ENCODE data around the gene ORMDL2.
"Not testable (repeated sequence)": the region's sequence is repeated elsewhere in the genome, so short reads cannot be mapped to it uniquely, and the experiment has no call there.

The ORMDL2 gene

GRCh38 chr12:55852740-55853139 is 34.9 kb downstream of the ORMDL2 start:
- TF ChIP-seq CTCF (conservative IDR thresholded peaks at IDR 0.05; ENCODE audit: low read depth), result no peak
- H3K27ac ChIP-seq, result no peak overlapping the region
- ChIA-PET CTCF (interaction anchor here (1.3 kb wide), 1 partner anchor 14 kb away, joined by 4 read pairs; no protein-coding TSS in a partner anchor), POLR2A (ENCODE audit: low non-redundant PET) (no interaction called here)
- no peak for DNase-seq (ENCODE audit: low spot score)

GRCh38 chr12:55861396-55861795 is 43.6 kb downstream of the ORMDL2 start:
- ChIA-PET CTCF (interaction anchor here (1.1 kb wide), 1 partner anchor 24 kb away, joined by 3 read pairs; no protein-coding TSS in a partner anchor), POLR2A (ENCODE audit: low non-redundant PET) (no interaction called here)
- DNase-seq (ENCODE audit: low spot score), result no peak
- no peak for TF ChIP-seq CTCF (conservative IDR thresholded peaks at IDR 0.05; ENCODE audit: low read depth)
- no peak overlapping the region for H3K27ac ChIP-seq

GRCh38 chr12:55861871-55862270 is 44.0 kb downstream of the ORMDL2 start:
- ChIA-PET CTCF (no interaction called here), POLR2A (ENCODE audit: low non-redundant PET) (no interaction called here)
- no peak for TF ChIP-seq CTCF (conservative IDR thresholded peaks at IDR 0.05; ENCODE audit: low read depth)
- no peak for DNase-seq (ENCODE audit: low spot score)
- H3K27ac ChIP-seq, result no peak overlapping the region

GRCh38 chr12:55862286-55862685 is 44.4 kb downstream of the ORMDL2 start:
- POLR2A ChIA-PET (ENCODE audit: low non-redundant PET), result no interaction called here
- no peak for TF ChIP-seq CTCF (conservative IDR thresholded peaks at IDR 0.05; ENCODE audit: low read depth)
- CTCF ChIA-PET, result interaction anchor here (0.6 kb wide), 1 partner anchor 168 kb away, joined by 3 read pairs; no protein-coding TSS in a partner anchor
- no peak overlapping the region for H3K27ac ChIP-seq
- DNase-seq (ENCODE audit: low spot score), result no peak

GRCh38 chr12:55862931-55863330 is 45.1 kb downstream of the ORMDL2 start:
- POLR2A ChIA-PET (ENCODE audit: low non-redundant PET); H3K27ac ChIP-seq; DNase-seq (ENCODE audit: low spot score): not testable (repeated sequence)
- CTCF ChIA-PET, result interaction anchor here (0.6 kb wide), 2 partner anchors 16 to 167 kb away, joined by 3 read pairs; no protein-coding TSS in a partner anchor

- POLR2A ChIA-PET (ENCODE audit: low non-redundant PET), result no interaction called here
- H3K27ac ChIP-seq, result no peak overlapping the region
- CTCF ChIA-PET, result no interaction called here
- DNase-seq (ENCODE audit: low spot score), result no peak
- no peak for TF ChIP-seq CTCF (conservative IDR thresholded peaks at IDR 0.05; ENCODE audit: low read depth)
Measured at GRCh38 chr12:55865327-55865726, 47.5 kb downstream of the ORMDL2 start.

GRCh38 chr12:55866454-55867004 is 48.7 kb downstream of the ORMDL2 start:
- CTCF ChIA-PET, result interaction anchor here (0.5 to 0.7 kb wide), 2 partner anchors 14 to 33 kb away, joined by 4 read pairs; no protein-coding TSS in a partner anchor
- H3K27ac ChIP-seq; DNase-seq (ENCODE audit: low spot score); POLR2A ChIA-PET (ENCODE audit: low non-redundant PET): not testable (repeated sequence)
